Esophagus muscularis mucosa (tissue), 4 donors: ENCODE data around the gene B3GLCT. TPM values are rescaled to one million over a fixed set of nuclear protein-coding genes. Genes with fewer than 3 reads are reported as not detected.
"Not testable (repeated sequence)": the region's sequence is repeated elsewhere in the genome, so short reads cannot be mapped to it uniquely, and the experiment has no call there.

ENCODE experiments used
- DNase-seq: peaks from one replicate; pipeline ENCODE4 v3.0.0-alpha.2; 2017; ENCODE audit errors: extremely low spot score
- H3K27ac ChIP-seq, 4 donors: fragments of 200-600 bp; sonication (generic); replicated peaks in 1 of 4; 1 replicate in 3 of 4; 2 replicates in 1 of 4; pipeline ENCODE4 v1.5.1; 2016 to 2019; ENCODE audit warnings: mild to moderate bottlenecking in 1 of 4
- H3K27me3 ChIP-seq, 4 donors: fragments of 200-600 bp; sonication (generic); one replicate each; pipeline versions ENCODE4 v1.5.1 to v1.6.0; 2016 to 2019
- H3K36me3 ChIP-seq, 4 donors: fragments of 200-600 bp; sonication (generic); one replicate each; pipeline ENCODE4 v1.5.1; 2016 to 2019
- H3K4me1 ChIP-seq, 4 donors: fragments of 200-600 bp; sonication (generic); one replicate each; pipeline ENCODE4 v1.5.1; 2016 to 2019
- H3K4me3 ChIP-seq, 4 donors: fragments of 200-600 bp; sonication (generic); 1 replicate in 2 of 4; 2 replicates in 2 of 4; pipeline ENCODE4 v1.5.1; 2016 to 2019; ENCODE audit warnings: mild to moderate bottlenecking in 4 of 4, moderate library complexity in 1 of 4
- H3K9me3 ChIP-seq, 4 donors: fragments of 200-600 bp; sonication (generic); 1 replicate in 3 of 4; 2 replicates in 1 of 4; pipeline ENCODE4 v1.5.1; 2016 to 2019
- EP300 ChIP-seq: sonication (generic); formaldehyde crosslinking; IDR thresholded peaks from one replicate; pipeline ENCODE4 v1.6.1; 2017; ENCODE audit warnings: antibody characterized with exemption
- POLR2A ChIP-seq: fragments of 450-650 bp; IDR thresholded peaks from one replicate; pipeline ENCODE4 v1.6.1; 2017; ENCODE audit warnings: antibody characterized with exemption, moderate library complexity, mild to moderate bottlenecking, low read depth
- POLR2AphosphoS5 ChIP-seq, 2 donors: sonication (generic); formaldehyde crosslinking; IDR thresholded peaks; one replicate each; pipeline ENCODE4 v1.6.1; 2017; ENCODE audit warnings: antibody characterized with exemption in 2 of 2
- WGBS: methylation state at CpG from one replicate; pipeline ENCODE4 v1.1.5; 2018; 5-methylcytosine and 5-hydroxymethylcytosine counted together
- intact Hi-C: fragments of 100-400 bp; cut with DNase I; formaldehyde crosslinking; loops from one replicate; pipeline ENCODE4 v1.15.1; 2023
- total RNA-seq, 4 donors: library from RNA; depleted of rRNA; stranded (reverse); fragments of >200 nt; gene quantifications; one replicate each; pipeline versions ENCODE4 v1.1.0 to v1.2.1, GENCODE V29; 2016
- TF ChIP-seq, protein P1 (sequence below), 3 experiments: fragments of 200-600 bp in 2 of 3; fragments of 450-650 bp in 1 of 3; sonication (generic) in 2 of 3; IDR thresholded peaks; one replicate each; pipeline ENCODE4 v1.5.1; 2017 to 2019; ENCODE audit warnings: antibody characterized with exemption in 3 of 3, mild to moderate bottlenecking in 2 of 3, moderate library complexity in 1 of 3

Gene B3GLCT
- total RNA-seq, 4 donors from 2014 or later: 5.2 to 8.8 (median 5.6) TPM

DNA sequence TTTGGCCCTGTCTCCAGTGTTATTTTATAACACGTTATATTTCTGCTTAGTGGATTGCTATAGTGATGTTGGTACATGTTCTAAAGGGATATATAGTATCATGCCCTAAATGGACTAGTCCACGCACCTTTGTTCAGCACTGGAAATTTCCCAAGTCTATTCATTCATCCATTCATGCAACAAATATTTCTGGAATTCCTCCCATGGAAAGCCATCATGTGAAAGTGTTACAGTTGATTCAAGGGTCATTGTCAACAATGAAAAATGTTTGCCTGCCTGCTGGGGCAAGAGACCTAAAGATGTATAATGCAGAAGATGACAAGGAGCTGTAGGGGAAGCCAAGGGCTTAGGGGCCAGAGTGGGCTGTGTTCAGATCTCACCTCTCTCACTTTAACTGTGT, 27.2 kb upstream of the B3GLCT start:
- no peaks in the 10 kb centered on the region for H3K36me3 ChIP-seq
- no peaks in the 10 kb centered on the region for H3K27me3 ChIP-seq
- H3K9me3 ChIP-seq: no peaks in the 10 kb centered on the region
- no peak overlapping the region for H3K4me3 ChIP-seq
- no peak for DNase-seq
- WGBS: 62% methylated on average over 2 of the region's 2 CpGs
- no peak overlapping the region for H3K27ac ChIP-seq
- intact Hi-C loops: no loop called here
- TF ChIP-seq EP300: no peak
- TF ChIP-seq, protein P1, sequence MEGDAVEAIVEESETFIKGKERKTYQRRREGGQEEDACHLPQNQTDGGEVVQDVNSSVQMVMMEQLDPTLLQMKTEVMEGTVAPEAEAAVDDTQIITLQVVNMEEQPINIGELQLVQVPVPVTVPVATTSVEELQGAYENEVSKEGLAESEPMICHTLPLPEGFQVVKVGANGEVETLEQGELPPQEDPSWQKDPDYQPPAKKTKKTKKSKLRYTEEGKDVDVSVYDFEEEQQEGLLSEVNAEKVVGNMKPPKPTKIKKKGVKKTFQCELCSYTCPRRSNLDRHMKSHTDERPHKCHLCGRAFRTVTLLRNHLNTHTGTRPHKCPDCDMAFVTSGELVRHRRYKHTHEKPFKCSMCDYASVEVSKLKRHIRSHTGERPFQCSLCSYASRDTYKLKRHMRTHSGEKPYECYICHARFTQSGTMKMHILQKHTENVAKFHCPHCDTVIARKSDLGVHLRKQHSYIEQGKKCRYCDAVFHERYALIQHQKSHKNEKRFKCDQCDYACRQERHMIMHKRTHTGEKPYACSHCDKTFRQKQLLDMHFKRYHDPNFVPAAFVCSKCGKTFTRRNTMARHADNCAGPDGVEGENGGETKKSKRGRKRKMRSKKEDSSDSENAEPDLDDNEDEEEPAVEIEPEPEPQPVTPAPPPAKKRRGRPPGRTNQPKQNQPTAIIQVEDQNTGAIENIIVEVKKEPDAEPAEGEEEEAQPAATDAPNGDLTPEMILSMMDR (IDR thresholded peaks at IDR 0.05): no peak
- no peak for TF ChIP-seq POLR2AphosphoS5 (IDR thresholded peaks at IDR 0.05)
- TF ChIP-seq POLR2A: no peak
- peaks cover 0 to 5% (median 0%) of the 10 kb centered on the region in 4 donors for H3K4me1 ChIP-seq

- 64% methylated on average over 3 of the region's 3 CpGs for WGBS
- intact Hi-C loops: no loop called here
These were observed 25.8 kb upstream of the B3GLCT start for GRCh38 chr13:31174018-31174417.

GRCh38 chr13:31175847-31176532, 23.8 kb upstream of the B3GLCT start:
- Histone ChIP-seq H3K9me3 (no peaks in the 10 kb centered on the region), H3K36me3 (no peaks in the 10 kb centered on the region), H3K27ac (no peak overlapping the region), H3K4me1 (peaks cover 0 to 5% (median 0%) of the 10 kb centered on the region in 4 donors), H3K27me3 (no peaks in the 10 kb centered on the region), H3K4me3 (no peak overlapping the region)
- TF ChIP-seq, protein P1 (IDR thresholded peaks at IDR 0.05): no peak
- TF ChIP-seq POLR2AphosphoS5 (IDR thresholded peaks at IDR 0.05): no peak
- WGBS: 70% methylated on average over 3 of the region's 3 CpGs
- DNase-seq: no peak
- intact Hi-C loops: no loop called here

More at GRCh38 chr13:31174018-31174417, 25.8 kb upstream of the B3GLCT start:
- H3K27ac ChIP-seq: no peak overlapping the region
- no peak overlapping the region for H3K4me3 ChIP-seq
- no peaks in the 10 kb centered on the region for H3K27me3 ChIP-seq
- no peaks in the 10 kb centered on the region for H3K9me3 ChIP-seq
- TF ChIP-seq, protein P1 (IDR thresholded peaks at IDR 0.05): no peak
- no peak for TF ChIP-seq POLR2A
- no peak for TF ChIP-seq POLR2AphosphoS5 (IDR thresholded peaks at IDR 0.05)
- TF ChIP-seq EP300: no peak
- peaks cover 0 to 5% (median 0%) of the 10 kb centered on the region in 4 donors for H3K4me1 ChIP-seq
- no peak for DNase-seq
- H3K36me3 ChIP-seq: no peaks in the 10 kb centered on the region

DNA sequence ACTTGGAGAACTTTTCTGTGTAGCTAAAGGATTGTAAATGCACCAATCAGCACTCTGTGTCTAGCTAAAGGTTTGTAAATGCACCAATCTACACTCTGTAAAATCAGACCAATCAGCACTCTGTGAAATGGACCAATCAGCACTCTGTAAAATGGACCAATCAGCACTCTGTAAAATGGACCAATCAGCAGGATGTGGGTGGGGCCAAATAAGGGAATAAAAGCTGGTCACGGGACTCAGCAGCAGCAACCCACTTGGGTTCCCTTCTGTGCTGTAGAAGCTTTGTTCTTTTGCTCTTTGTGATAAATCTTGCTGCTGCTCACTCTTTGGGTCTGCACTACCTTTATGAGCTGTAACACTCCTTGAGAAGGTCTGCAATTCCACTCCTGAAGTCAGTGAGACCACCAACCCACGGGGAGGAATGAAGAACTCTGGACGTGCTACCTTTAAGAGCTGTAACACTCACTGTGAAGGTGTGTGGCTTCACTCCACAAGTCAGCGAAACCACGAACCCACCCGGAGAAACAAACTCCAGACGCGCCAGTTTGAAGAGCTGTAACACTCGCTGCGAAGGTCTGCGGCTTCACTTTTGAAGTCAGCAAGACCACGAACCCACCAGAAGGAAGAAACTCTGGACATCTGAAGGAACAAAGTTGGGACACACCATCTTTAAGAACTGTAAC, 21.8 kb upstream of the B3GLCT start:
- H3K27me3 ChIP-seq, H3K9me3 ChIP-seq, intact Hi-C loops, H3K4me3 ChIP-seq, H3K4me1 ChIP-seq, H3K27ac ChIP-seq, H3K36me3 ChIP-seq: not testable (repeated sequence)
- 88% methylated on average over 11 of the region's 12 CpGs for WGBS
- peak; percentile 89 for DNase-seq

- Histone ChIP-seq H3K4me3 (no peak overlapping the region), H3K36me3 (no peaks in the 10 kb centered on the region), H3K27ac (no peak overlapping the region), H3K27me3 (no peaks in the 10 kb centered on the region), H3K4me1 (peaks cover 0 to 5% (median 0%) of the 10 kb centered on the region in 4 donors), H3K9me3 (no peaks in the 10 kb centered on the region)
- intact Hi-C loops: no loop called here
- WGBS: 95% methylated on average over 8 of the region's 8 CpGs
- no peak for TF ChIP-seq POLR2A
- DNase-seq: peak; percentile 90
These were observed 20.5 kb upstream of the B3GLCT start for GRCh38 chr13:31179241-31179640.
